GM19467 (cell line): ENCODE data around the gene USP4.
"Not testable (repeated sequence)": the region's sequence is repeated elsewhere in the genome, so short reads cannot be mapped to it uniquely, and the experiment has no call there.

Experiments
- ATAC-seq: cut with Tn5 transposase; IDR thresholded peaks from one replicate; pipeline ENCODE4 v1.9.1; 2021; ENCODE audit warnings: mild to moderate bottlenecking, moderate library complexity; ENCODE audit not compliant: unreplicated experiment

Gene USP4

DNA sequence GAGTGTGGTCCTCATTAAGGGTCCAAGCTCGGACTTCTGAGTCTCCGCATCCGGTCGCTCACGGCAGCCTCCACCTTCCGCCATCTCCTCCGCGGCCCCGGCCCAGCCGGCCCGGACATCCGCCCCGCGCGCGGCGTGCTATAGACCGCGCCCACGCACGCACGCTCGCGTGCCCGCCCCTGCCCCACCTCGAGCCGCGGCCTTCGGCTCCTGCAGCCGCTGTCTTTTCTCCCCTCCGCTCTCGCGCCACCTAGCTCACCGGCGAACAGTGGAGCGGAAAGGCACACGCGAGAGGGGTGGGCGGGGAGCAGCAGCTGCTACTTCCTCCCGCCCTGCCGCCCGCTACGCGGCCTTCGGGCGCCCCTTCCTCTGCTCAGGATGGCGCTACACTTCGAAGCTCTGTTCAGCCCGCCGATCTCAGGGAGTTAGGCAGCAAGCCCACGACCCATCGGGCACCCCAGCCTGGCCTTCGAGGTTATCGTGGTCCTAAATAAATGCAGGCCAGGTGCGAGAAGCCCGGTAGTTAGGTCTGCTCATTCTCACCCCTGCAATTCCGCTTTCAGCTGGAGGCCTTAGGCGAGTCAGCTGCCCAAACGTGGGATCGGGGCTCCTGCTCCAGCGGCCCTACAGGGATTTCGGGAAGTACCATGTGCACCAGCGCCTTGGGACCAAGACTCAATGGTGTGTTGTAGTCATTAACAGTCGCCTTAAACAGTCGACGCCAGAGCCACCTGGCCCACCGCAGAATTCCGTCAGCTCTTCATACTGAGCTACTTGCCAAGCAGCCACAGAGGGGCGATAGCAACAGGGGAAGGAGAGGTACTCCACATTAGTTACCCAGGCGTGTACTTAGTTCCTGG, at the start of gene USP4:
TSS of gene USP4 (minus strand) at position 113 of the 860 bp plus-strand sequence. CDS start at position 84, 29 bp downstream.
- peak; percentile 79 for ATAC-seq

- no peak for ATAC-seq
These were observed 49.4 kb upstream of the USP4 start for GRCh38 chr3:49389297-49389696.

GRCh38 chr3:49388289-49388820, 48.5 kb upstream of the USP4 start:
- no peak for ATAC-seq

DNA sequence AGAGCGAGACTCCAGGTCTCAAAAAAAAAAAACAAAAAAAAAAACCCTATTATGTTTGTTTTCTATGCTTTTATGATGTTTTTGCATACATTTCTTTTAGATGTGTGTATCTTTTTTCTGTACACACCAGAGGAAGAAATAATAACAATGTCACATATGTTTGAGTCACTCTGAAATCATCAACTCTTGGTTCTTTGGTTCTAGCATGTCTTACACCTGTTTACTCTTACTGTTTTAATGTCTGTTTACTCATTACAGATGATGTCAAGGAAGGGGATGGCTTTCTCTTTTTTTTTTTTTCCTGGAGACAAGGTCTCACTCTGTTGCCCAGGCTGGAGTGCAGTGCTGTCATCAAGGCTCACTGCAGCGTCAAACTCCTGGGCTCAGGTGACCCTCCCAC, 47.9 kb upstream of the USP4 start:
- no peak for ATAC-seq

- no peak for ATAC-seq
These were observed 46.4 kb upstream of the USP4 start for GRCh38 chr3:49386056-49386756.

DNA sequence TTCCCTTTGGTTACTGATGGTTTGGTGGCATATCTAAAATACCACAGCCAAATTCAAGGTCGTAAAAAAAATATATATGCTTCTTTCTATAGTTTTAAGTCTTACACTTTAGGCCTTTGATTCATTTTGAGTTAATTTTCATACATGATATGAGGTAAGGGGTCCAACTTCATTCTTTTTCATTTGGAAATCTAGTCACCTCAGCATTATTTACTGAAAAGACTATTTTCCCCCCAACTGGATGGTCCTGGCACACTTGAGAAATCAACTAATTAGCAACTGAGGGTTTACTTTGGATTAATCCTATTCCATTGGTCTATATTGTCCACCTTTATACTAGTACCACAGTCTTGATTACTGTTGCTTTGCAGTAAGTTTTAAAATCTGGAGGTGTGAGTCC, 45.8 kb upstream of the USP4 start:
- ATAC-seq, result no peak

DNA sequence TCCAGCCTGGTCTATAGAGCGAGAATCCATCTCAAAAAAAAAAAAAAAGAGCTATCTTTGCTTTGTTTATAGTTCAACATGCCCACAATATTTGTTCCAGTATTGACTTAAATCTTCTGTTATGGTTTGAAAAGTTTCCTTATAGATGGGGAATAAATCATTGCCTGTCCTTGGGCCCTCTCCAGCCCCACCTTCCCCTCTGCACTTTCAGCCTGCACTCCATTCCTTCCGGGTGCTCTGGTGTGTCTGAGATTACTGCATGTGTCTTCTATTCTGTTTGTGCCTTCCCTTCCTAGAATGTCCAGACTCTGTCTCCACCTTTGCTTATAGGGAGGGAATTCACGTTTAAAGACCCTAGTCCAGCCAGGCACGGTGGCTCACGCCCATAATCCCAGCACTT, 43.5 kb upstream of the USP4 start:
- ATAC-seq, result no peak

DNA sequence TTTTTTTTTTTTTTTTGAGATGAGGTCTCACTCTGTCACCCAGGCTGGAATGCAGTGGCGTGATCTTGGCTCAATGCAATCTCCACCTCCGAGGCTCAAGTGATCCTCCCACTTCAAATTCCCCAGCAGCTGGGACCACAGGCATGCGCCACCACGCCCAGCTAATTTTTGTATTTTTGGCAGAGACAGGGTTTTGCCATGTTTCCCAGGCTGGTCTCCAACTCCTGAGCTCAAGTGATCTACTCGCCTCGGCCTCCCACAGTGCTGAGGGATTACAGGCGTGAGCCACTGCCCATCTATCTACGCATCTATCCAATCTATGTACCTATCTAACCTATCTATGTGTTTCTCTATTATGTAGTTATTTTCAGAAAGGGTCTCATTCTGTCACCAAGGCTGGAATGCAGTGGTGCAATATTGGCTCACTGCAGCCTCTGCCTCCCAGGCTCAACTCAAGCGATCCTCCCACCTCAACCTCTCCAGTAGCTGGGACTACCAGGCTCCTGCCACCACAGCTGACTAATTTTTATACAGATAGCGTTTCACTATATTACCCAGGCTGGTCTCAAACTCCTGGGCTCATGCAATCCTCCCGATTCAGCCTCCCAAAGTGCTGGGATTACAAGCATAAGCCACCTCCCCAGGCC, 38.5 kb upstream of the USP4 start:
- ATAC-seq, result no peak

DNA sequence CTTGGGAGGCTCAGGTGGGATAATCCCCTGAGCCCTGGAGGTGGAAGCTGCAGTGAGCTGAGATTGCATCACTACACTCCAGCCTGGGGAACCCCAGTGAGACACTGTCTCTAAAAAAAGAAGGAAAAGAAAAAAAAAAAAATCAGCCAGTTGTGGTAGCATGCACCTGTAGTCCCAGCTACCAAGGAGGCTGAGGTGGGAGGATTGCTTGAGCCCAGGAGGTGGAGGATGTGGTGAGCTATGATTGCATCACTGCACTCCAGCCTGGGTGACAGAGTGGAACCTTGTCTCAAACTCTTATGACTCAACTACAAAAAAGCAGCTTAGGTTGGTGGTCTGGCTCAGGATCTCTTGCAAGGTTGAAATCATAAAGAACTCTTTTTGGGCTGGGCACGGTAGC, 37.6 kb upstream of the USP4 start:
- ATAC-seq, result no peak

DNA sequence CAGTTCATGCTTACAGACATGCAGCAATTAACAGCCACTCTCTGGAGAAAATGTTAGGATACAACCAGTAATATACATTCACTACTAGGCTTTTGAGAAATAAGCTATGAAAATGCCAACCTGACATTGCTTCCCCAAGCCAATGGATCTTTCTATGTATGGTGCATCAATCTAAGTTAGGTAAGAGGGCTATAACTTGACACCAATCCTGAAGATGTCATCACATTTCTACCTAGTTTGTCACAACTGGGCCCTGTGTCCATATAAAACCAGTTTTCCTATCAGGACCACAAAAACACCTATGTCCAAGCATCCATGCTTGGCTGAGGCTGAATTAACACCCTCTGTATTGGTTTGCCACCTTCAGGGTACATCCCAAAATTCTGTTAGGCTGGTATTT, 32.1 kb upstream of the USP4 start:
- ATAC-seq, result no peak

GRCh38 chr3:49370585-49371290, 30.9 kb upstream of the USP4 start:
- ATAC-seq, result no peak

- no peak for ATAC-seq
These were observed 22.7 kb upstream of the USP4 start for GRCh38 chr3:49362561-49362960.

- ATAC-seq, result no peak
These were observed 19.8 kb upstream of the USP4 start for GRCh38 chr3:49359623-49360022.

GRCh38 chr3:49358884-49359225, 19.0 kb upstream of the USP4 start:
- ATAC-seq, result no peak

DNA sequence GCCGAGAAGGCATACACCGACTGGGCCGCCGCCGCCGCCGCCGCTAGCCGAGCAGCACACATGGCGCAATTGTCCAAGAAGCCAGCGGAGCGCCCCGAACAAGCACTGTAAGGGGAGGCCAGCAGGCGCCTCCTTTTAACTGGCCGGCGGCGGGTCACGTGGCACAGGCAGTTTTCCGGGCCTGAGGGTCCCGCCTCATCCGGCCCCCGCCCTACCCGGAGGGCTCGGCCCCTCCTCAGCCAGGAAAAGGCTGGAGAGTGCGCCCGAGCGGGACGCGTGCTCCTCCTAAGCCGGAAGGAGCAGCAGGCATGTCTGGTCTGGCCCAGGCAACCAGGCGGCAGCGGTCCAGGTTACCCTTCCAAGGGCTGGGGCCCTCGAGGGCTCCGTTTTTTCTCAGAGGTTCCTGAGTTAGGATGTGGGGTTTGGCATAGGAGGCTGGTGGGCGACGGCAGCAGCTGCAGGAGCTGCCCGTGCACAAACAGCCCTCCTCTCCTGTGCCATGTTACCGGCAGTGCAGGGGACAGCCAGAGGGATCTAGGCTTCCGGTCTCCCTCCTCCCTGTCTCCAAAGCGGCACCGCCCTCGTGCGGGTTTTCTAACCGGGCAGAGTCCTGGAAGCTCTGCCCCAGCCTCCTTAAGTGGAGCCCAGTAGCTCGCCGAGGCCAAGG, 18.5 kb upstream of the USP4 start, which contains the start of gene GPX1:
TSS of gene GPX1 (minus strand) at position 137 of the 667 bp plus-strand sequence. CDS start at position 62, 75 bp downstream.
- ATAC-seq, result peak; percentile 75

- ATAC-seq, result not testable (repeated sequence)
These were observed 17.8 kb upstream of the USP4 start for GRCh38 chr3:49357443-49358216.

DNA sequence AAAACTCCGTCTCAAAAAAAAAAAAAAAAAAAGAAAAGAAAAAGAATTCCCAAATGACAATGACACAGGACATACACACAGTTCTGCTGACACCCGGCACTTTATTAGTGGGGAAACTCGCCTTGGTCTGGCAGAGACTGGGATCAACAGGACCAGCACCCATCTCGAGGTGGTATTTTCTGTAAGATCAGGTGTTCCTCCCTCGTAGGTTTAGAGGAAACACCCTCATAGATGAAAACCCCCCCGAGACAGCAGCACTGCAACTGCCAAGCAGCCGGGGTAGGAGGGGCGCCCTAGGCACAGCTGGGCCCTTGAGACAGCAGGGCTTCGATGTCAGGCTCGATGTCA, 17.2 kb upstream of the USP4 start:
- ATAC-seq, result not testable (repeated sequence)

DNA sequence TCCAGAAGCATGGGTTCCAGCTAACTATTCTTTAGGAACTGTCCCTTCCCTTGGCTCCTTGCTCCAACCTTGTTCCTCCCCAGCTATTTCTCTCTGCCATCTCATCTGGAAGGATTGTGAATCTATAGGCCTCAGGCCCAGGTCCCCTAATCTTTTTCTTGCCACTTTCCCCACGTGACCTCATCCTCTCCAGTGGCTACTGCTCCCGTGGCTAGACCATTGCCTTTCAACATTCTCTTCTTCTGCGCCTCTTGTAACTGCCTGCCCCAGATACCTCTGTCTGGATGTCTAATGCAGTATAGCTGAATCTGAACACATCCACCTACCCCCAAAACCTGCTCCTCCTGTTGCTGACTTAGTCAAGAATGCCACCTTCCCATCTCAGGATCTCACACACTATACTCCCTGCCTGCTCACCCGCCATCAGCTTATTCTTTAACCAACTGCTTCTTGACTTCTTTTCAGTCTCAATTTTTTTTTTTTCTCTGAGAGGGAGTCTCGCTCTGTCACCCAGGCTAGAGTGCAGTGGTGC, 13.1 kb upstream of the USP4 start:
- no peak for ATAC-seq

DNA sequence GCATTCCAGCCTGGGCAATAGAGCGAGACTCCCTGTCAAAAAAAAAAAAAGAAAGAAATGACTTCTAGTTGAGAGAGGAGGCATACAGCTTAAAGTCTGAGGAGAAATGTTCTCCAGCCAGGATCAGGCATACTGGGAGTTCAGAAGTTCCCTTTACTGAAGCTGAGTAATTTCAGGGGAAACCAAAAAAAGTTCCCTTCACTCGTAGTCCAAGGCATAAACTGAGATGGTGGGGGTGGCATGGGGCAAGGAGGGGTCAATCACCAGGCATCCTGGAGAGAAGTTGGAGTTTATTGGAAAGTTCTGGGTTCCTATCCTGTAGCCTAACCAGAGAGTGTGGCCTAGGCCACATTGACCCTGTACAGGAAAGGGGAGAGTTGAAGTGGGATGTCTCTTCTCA, 12.4 kb upstream of the USP4 start:
- no peak for ATAC-seq
